ENCODE results near the gene CORO7.

GRCh38 chr16:4433228-4433627 is 16.8 kb upstream of the CORO7 start:
- TF ChIP-seq POLR2A (IDR thresholded peaks at IDR 0.05; ENCODE audit: low read length) (no peak), GATA1 (IDR thresholded peaks at IDR 0.05; ENCODE audit: low read depth, low read length) (no peak)

Data from erythroblast (primary cell).